ENCODE measurements around the gene PER1.
"Not testable (repeated sequence)": the region's sequence is repeated elsewhere in the genome, so short reads cannot be mapped to it uniquely, and the experiment has no call there.

PER1 gene

GRCh38 chr17:8152112-8152775 lies at the start of gene PER1:
Gene PER1, minus strand, starts transcription at chr17:8152404. Its CDS starts 1,698 bp downstream, at chr17:8150706.
- DNase-seq (ENCODE audit: low spot score), result peak; percentile 93

GRCh38 chr17:8192070-8192815 lies 40.0 kb upstream of the PER1 start:
- DNase-seq (ENCODE audit: low spot score), result no peak

DNA sequence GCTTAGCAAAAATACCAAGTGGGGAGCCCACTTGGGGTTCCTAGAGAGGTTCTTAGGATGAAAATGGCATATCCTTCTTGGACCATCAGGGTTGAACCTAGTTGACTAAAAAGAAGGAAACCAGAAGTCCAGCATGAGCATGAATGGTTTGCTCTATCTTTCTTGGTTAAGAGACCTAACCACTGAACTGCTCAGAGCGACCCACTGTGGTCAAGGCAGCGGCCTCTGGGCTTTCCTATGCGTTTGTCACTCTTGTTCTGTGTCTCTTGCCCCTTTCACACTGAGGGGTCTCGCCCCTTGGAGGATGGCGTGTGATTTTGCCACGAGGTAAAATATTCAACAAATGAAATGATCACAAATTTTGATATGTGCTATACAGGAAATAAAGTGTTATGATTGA lies 38.3 kb upstream of the PER1 start:
- DNase-seq (ENCODE audit: low spot score), result no peak

DNA sequence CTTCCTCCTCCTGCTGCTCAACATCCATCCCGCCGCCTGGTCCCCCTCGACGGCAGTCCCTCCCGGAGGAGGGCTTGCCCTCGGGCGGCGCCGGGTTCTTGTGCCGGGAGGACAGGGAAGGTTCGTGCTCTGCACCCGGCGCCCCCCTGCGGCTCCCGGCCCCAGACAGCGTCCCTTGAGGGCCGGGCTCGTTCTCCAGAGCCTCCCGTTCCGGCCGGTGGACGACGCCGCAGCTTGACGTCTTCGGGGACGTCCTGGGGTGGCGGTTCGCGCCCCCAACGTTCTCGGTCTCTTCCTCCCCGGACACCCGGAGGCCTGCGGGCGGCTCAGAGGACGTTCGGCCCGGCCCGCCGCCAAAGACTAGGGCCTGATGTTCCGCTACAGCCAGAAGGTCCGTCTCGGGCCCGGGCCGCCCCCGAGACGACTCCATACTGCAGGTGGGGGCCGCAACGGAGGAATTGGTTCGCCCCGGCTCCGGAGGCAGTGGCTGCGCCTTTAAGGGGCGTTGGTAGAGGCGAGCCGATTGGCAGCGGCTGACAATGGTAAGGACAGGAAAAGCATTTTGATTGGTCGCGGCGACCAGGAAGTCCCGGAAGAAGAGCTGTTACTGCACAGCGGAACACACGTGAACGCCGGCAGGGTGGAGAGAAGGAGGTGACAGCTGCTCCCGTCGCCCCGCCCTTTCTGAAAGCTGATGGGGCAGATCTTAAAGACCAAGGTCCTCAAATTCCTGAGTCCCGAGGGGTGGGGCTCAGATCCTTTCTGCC lies 37.7 kb upstream of the PER1 start, which contains the start of gene BORCS6:
TSS of gene BORCS6 (minus strand) at position 470 of the 767 bp plus-strand sequence. CDS start at position 430, 40 bp downstream.
- DNase-seq (ENCODE audit: low spot score), result peak; percentile 94

DNA sequence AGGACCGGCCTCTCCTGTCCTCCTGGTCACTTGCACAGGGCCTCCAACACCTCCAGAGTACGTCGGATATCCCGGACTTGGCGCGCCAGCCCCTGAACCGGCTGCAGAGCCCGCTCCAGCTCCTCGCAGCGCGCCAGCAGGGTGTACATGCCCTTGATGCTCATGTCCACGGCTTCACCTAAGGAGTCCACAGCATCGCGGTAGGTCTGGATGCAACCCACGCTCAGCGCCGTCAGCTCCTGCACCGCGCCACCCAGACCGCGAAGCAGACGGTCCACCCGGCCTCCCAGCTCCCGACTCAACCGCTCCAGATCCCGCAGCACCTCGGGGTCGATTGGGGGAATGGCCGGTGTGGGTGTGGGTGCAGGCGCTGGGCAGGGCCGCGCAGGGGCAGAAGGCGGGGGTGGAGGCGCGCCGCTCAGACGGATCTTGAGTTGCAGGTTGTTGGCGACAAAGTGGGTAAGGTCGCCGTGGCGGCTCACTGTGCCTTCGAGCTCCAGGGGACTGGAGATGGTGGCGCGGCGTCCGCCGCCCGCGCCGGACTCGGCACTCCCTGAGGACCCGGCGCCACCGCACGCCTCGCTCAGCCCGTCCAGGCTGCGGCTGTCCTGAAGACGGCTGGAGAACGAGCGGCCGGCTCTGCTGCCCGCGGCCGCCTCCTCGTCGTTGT lies 37.0 kb upstream of the PER1 start:
- DNase-seq (ENCODE audit: low spot score), result no peak

GRCh38 chr17:8188263-8188839 lies 36.1 kb upstream of the PER1 start:
- no peak for DNase-seq (ENCODE audit: low spot score)

DNA sequence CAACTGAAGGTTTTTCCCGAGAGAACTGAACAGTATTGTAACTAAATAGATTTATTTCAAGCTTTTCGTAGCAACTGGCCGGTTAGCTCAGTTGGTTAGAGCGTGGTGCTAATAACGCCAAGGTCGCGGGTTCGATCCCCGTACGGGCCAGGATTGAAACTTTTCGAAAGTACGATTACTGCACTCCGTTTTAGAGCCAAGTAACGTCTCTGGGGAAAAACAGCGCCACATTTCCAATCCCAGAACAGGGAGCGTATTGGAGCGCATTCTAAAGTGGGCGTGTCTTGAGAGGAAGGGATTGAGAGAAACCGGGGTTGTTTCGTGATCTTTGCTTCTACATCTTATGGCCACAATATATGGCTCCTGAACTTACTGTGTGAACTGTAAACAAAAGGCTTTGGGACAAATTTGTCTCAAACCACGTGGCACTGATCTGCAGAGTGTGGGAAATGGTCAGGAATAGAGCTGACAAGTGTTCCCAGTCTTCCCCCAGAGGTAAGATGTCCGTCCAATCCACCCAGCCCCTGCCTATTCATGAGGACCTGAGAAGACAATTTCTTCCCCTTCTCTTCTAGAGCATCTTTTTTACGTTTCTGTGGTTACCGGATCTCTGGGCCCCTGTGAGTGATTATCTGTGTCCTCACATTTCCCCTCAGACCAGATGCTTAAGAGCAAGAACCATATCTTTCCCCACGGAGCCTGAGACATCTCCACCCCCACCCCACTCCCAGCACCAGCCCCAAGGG lies 35.5 kb upstream of the PER1 start:
- DNase-seq (ENCODE audit: low spot score), result peak; percentile 94

DNA sequence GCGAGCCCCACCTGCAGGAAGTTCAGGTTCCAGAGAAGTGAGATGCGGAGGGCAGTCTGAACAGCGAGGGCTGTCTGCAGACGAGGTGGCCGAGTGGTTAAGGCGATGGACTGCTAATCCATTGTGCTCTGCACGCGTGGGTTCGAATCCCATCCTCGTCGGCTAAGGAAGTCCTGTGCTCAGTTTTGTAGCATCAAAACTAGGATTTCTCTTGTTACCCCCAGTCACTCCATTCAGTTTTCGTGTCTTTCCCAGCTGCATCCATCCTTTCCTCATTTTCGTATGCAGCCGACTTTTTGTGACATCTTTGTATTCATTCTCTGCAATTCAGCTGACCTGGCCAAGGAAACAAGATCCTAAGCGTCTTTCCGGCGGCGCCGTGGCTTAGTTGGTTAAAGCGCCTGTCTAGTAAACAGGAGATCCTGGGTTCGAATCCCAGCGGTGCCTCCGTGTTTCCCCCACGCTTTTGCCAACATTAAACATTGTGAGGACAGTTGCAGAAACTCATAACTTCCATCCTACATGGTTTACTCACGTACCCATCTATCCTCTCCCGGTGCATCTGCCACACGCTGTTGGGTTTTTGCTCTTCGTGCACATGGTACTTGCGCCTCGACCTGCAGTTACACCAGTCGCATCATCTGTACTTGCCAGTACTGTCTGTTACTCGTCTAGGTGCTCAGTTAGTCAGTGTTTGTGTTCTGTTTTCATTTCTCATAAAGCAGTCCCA lies 34.7 kb upstream of the PER1 start:
- DNase-seq (ENCODE audit: low spot score), result peak; percentile 98

- no peak for DNase-seq (ENCODE audit: low spot score)
These were observed 34.2 kb upstream of the PER1 start for GRCh38 chr17:8186446-8186786.

DNA sequence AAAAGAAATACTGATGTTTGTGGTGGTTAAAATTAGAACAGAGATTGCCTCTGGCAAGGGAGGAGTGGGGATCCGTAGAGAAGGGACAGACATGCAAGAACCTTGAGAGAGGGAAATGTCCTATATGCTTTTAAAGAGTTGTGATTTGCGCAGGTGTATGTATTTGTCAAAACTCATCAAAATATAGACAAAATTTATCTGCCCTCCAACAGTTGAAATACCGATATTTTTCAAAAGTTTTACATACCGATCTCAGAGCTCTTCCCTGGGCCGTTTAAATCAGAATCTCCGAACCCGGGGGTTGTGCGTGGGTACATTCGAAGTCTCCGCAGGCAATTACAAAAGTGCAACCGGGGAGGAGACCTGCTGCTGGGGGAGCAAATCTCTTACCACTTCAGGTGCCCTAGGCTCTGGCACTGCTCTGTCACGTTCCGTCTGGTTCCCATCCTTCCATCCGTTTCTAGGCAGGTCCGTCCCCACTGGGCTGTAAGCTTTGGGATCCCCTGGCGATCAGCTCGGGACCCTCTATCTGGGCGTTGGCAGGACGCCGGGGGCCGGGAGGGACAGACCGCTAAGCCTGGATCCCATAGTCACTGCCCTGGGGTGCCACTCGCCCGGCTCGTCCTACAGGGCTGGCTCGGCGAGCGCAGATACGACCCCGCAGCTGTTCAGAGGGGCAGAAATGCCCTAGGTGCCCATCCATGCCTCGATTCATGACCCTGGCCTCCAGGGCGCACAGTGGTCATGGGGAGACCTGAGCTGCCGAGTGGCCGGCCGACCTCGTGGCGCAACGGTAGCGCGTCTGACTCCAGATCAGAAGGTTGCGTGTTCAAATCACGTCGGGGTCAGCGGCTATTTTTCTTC lies 33.6 kb upstream of the PER1 start:
- peak; percentile 98 for DNase-seq (ENCODE audit: low spot score)

DNA sequence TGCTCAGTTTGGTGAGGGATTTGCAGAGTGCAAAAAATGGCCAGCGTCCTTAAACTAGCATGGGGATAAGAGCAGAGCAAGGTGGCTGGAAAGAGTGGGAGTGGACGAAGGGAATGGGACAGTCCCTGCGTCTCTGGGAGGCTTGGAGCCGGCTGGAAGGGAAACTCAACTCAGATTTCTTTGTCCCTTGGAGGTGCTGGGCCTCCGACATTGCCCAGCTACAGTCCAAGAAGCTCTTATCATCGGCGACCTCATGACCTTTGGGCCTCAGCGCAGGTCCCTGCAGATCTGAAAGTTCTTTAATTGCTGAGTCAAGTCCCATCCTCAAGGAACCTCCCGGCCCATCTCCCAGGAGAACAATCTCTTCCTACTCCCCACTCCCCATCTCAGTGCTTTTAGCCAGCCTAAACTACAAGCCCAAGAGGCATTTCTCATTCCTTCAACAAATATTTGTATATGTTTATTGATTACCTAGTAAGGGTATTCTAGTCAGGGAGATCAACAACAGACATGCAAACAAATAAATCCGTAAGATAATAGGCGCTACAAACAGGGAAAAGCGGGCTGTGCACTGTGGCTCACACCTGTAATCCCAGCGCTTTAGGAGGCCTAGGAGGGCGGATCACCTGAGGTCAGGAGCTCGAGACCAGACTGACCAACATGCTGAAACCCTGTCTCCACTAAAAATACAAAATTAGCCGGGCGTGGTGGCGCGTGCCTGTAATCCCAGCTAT lies 25.0 kb upstream of the PER1 start:
- no peak for DNase-seq (ENCODE audit: low spot score)

GRCh38 chr17:8176197-8176940 lies 24.2 kb upstream of the PER1 start, which contains the start of gene TMEM107:
Gene TMEM107, minus strand, starts transcription at chr17:8176380. Its CDS starts 94 bp downstream, at chr17:8176286.
- peak; percentile 93 for DNase-seq (ENCODE audit: low spot score)

DNA sequence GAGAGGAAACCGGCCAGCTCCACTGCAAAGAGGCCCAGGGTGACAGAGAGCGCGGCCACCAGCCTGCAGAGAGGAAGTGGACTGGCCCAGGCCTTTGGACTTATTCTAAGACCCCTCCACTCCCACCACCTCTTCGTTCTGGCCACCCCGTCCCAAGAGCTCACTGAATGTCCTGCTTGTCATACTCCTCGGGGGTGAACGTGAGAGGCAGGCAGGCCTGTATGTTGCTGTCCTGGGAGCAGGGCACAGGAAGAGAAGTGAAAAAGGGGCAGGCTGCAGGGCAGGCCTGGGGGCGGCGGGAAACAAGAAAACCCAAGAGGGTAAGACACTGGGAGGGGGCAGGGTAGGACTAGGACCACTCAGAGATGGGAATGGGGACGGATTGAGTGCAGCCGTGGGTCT lies 23.6 kb upstream of the PER1 start:
- DNase-seq (ENCODE audit: low spot score), result no peak

DNA sequence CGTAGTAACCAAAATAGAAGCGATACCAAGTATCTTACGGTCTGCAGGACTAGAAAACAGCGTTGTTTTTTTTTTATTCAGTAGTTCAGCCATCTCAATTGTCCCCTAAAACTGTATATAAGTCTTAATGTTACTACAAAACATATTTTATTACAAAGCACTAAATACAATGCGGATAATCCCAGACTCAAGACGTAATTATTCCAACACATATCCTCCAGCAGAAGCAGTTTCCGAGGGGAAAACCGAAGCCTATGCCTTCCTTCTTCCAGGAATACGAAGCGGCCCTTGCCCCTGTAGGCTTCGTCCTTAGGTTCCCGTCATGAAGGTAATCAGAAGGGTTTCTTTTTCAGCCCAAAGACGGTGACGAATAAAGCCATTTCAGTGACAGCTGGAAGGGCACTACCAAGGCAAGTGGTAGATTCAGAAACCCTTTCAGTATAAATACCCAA lies 21.7 kb upstream of the PER1 start:
- no peak for DNase-seq (ENCODE audit: low spot score)

GRCh38 chr17:8173056-8173870 lies 21.1 kb upstream of the PER1 start:
- DNase-seq (ENCODE audit: low spot score), result no peak

GRCh38 chr17:8170186-8170585 lies 18.0 kb upstream of the PER1 start:
- not testable (repeated sequence) for DNase-seq (ENCODE audit: low spot score)

GRCh38 chr17:8167526-8167925 lies 15.3 kb upstream of the PER1 start:
- DNase-seq (ENCODE audit: low spot score), result no peak
